Upper lobe of left lung (tissue), 6 donors: ENCODE data around the gene DRGX. TPM values are rescaled to one million over a fixed set of nuclear protein-coding genes. Genes with fewer than 3 reads are reported as not detected.

Experiments used
- ATAC-seq, 2 donors: fragments of 200-7000 bp; cut with Tn5 transposase; one replicate each; pipeline ENCODE4 v1.9.1; 2022; ENCODE audit warnings: mild to moderate bottlenecking in 2 of 2, moderate library complexity in 2 of 2; ENCODE audit not compliant: low FRiP score in 2 of 2
- DNase-seq, 2 donors: peaks; one replicate each; pipeline ENCODE4 v3.0.0-alpha.2; 2019 to 2020
- H3K27ac ChIP-seq, 4 donors: fragments of 200-600 bp; sonication (generic); one replicate each; pipeline ENCODE4 v1.5.1; 2016 to 2019
- H3K27me3 ChIP-seq, 4 donors: fragments of 200-600 bp; sonication (generic); one replicate each; pipeline ENCODE4 v1.5.1; 2017 to 2019
- H3K36me3 ChIP-seq, 4 donors: fragments of 200-600 bp; sonication (generic); one replicate each; pipeline ENCODE4 v1.5.1; 2016 to 2019
- H3K4me1 ChIP-seq, 4 donors: fragments of 200-600 bp; sonication (generic); one replicate each; pipeline ENCODE4 v1.5.1; 2018 to 2019
- H3K4me3 ChIP-seq, 4 donors: fragments of 200-600 bp; sonication (generic); one replicate each; pipeline ENCODE4 v1.5.1; 2017 to 2019; ENCODE audit warnings: mild to moderate bottlenecking in 2 of 4, moderate library complexity in 1 of 4
- H3K9me3 ChIP-seq, 4 donors: fragments of 200-600 bp; sonication (generic); one replicate each; pipeline ENCODE4 v1.5.1; 2018 to 2019
- EP300 ChIP-seq, 4 donors: sonication (generic); formaldehyde crosslinking; IDR thresholded peaks; one replicate each; pipeline ENCODE4 v1.5.1; 2017; ENCODE audit warnings: antibody characterized with exemption in 4 of 4, control low read depth in 2 of 4
- POLR2A ChIP-seq, 4 donors: fragments of 450-650 bp; IDR thresholded peaks; one replicate each; pipeline ENCODE4 v1.5.1; 2016 to 2017; ENCODE audit warnings: antibody characterized with exemption in 4 of 4, mild to moderate bottlenecking in 2 of 4
- POLR2AphosphoS5 ChIP-seq, 2 donors: sonication (generic); formaldehyde crosslinking; IDR thresholded peaks; one replicate each; pipeline ENCODE4 v1.5.1; 2017; ENCODE audit warnings: antibody characterized with exemption in 2 of 2
- WGBS, 2 donors: methylation state at CpG; one replicate each; pipeline ENCODE4 v1.1.5; 2017 to 2018; 5-methylcytosine and 5-hydroxymethylcytosine counted together
- total RNA-seq, 6 donors: library from RNA; depleted of rRNA in 4 of 6; stranded (reverse); fragments of >200 nt in 4 of 6; gene quantifications; one replicate each; pipeline versions ENCODE4 v1.1.0 to v1.2.1, GENCODE V29; 2016 to 2021
- TF ChIP-seq, protein P1 (sequence below), 6 experiments: fragments of 450-650 bp in 4 of 6; fragments of 200-600 bp in 2 of 6; sonication (generic) in 2 of 6; IDR thresholded peaks; one replicate each; pipeline ENCODE4 v1.5.1; 2016 to 2019; ENCODE audit warnings: antibody characterized with exemption in 6 of 6
- donor health status: DM: no; HTN: no; CAD: no; lungs with moderate emphysema.
- donor health status: DM: no; HTN: yes; CAD: no; lungs with severe emphysema.

DRGX gene
- total RNA-seq, 6 donors from 2014 or later, result 0.09 to 0.17 TPM; not detected in 4

GRCh38 chr10:49407151-49407550, 11.3 kb upstream of the DRGX start:
- Histone ChIP-seq H3K4me1 (peaks cover 0 to 10% (median 0%) of the 10 kb centered on the region in 4 donors), H3K36me3 (no peaks in the 10 kb centered on the region), H3K9me3 (no peaks in the 10 kb centered on the region), H3K27ac (no peak overlapping the region), H3K27me3 (no peaks in the 10 kb centered on the region), H3K4me3 (no peak overlapping the region)
- 63 to 70% methylated on average over 3 to 5 of the region's 5 CpGs for WGBS, 2 donors
- TF ChIP-seq EP300 (IDR thresholded peaks at IDR 0.05) (no peak), POLR2A (IDR thresholded peaks at IDR 0.05) (no peak), POLR2AphosphoS5 (IDR thresholded peaks at IDR 0.05) (no peak)
- TF ChIP-seq, protein P1, sequence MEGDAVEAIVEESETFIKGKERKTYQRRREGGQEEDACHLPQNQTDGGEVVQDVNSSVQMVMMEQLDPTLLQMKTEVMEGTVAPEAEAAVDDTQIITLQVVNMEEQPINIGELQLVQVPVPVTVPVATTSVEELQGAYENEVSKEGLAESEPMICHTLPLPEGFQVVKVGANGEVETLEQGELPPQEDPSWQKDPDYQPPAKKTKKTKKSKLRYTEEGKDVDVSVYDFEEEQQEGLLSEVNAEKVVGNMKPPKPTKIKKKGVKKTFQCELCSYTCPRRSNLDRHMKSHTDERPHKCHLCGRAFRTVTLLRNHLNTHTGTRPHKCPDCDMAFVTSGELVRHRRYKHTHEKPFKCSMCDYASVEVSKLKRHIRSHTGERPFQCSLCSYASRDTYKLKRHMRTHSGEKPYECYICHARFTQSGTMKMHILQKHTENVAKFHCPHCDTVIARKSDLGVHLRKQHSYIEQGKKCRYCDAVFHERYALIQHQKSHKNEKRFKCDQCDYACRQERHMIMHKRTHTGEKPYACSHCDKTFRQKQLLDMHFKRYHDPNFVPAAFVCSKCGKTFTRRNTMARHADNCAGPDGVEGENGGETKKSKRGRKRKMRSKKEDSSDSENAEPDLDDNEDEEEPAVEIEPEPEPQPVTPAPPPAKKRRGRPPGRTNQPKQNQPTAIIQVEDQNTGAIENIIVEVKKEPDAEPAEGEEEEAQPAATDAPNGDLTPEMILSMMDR (IDR thresholded peaks at IDR 0.05), result no peak
- no peak for DNase-seq
- ATAC-seq, result no peak

GRCh38 chr10:49404321-49404878, 8.5 kb upstream of the DRGX start:
- Histone ChIP-seq H3K4me1 (no peaks in the 10 kb centered on the region), H3K36me3 (no peaks in the 10 kb centered on the region), H3K27me3 (no peaks in the 10 kb centered on the region), H3K9me3 (no peaks in the 10 kb centered on the region), H3K4me3 (no peak overlapping the region), H3K27ac (no peak overlapping the region)
- TF ChIP-seq EP300 (IDR thresholded peaks at IDR 0.05), result no peak
- DNase-seq (no peak), ATAC-seq (no peak)
- WGBS, 2 donors, result 80% methylated on average over 8 of the region's 8 CpGs

GRCh38 chr10:49403363-49403762, 7.5 kb upstream of the DRGX start:
- Histone ChIP-seq H3K27ac (no peak overlapping the region), H3K27me3 (peaks cover 0 to 8% (median 5%) of the 10 kb centered on the region in 4 donors)
- 55 to 64% methylated on average over 3 of the region's 3 CpGs for WGBS, 2 donors

DNA sequence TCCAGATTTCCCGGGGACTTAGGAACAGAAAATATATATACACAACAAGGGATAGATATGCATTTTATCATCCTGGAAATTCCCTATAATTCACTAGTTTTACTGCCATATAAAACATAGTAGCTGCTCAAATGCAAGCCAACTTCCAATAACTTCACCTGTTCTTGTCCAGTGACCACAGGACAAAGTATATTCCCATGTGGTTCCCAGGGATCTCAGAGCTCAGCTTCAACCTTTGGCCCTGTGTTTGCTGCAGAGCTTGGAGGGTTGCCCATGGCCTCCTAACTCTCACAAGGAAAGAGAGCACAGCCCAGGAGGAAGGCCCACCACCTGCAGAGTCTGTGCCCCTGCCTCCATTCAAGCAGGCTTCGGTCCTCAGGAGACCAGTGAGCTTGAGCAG, 4.5 kb upstream of the DRGX start:
- TF ChIP-seq, protein P1 (IDR thresholded peaks at IDR 0.05), result no peak
- TF ChIP-seq POLR2A (IDR thresholded peaks at IDR 0.05), result no peak
- no peak for TF ChIP-seq EP300 (IDR thresholded peaks at IDR 0.05)
- no peak for TF ChIP-seq POLR2AphosphoS5 (IDR thresholded peaks at IDR 0.05)
- H3K36me3 ChIP-seq, result no peaks in the 10 kb centered on the region
- peaks cover 19 to 31% (median 25%) of the 10 kb centered on the region in 4 donors for H3K4me1 ChIP-seq
- no peaks in the 10 kb centered on the region for H3K9me3 ChIP-seq
- 67 to 82% methylated on average over 2 of the region's 2 CpGs for WGBS, 2 donors
- no peak overlapping the region for H3K4me3 ChIP-seq
- H3K27me3 ChIP-seq, result peaks cover 0 to 38% (median 24%) of the 10 kb centered on the region in 4 donors
- H3K27ac ChIP-seq, result no peak overlapping the region
- DNase-seq, result no peak
- ATAC-seq, result no peak

More at GRCh38 chr10:49403363-49403762, 7.5 kb upstream of the DRGX start:
- no peaks in the 10 kb centered on the region for H3K36me3 ChIP-seq
- no peak overlapping the region for H3K4me3 ChIP-seq
- peaks cover 2 to 3% (median 3%) of the 10 kb centered on the region in 4 donors for H3K4me1 ChIP-seq
- ATAC-seq, result no peak
- no peaks in the 10 kb centered on the region for H3K9me3 ChIP-seq
- TF ChIP-seq POLR2A (IDR thresholded peaks at IDR 0.05) (no peak), EP300 (IDR thresholded peaks at IDR 0.05) (no peak), POLR2AphosphoS5 (IDR thresholded peaks at IDR 0.05) (no peak)
- TF ChIP-seq, protein P1 (IDR thresholded peaks at IDR 0.05), result no peak
- no peak for DNase-seq

DNA sequence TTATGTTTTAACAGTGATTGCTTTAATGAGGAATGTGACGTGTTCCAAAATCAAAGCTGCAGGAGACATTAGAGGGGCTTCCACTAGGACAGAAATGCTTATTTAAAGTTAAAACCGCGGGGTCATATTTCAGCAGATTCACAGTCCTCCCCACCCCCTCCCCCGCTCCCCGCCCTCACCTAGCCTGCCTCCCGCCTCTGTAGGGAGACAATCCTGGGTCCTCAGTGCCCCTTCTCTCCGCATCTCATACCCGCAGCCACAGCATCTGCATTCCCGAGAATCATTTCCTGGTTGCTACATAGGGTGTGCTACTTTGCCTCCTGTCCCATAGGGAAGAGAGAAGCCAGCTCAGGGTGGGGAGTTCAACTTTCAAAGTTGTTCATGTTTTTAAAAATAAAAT, 3.1 kb upstream of the DRGX start:
- no peak for DNase-seq
- 9 to 11% methylated on average over 9 of the region's 9 CpGs for WGBS, 2 donors
- peaks cover 20 to 39% (median 31%) of the 10 kb centered on the region in 4 donors for H3K4me1 ChIP-seq
- no peak for ATAC-seq
- H3K27ac ChIP-seq, result no peak overlapping the region
- peaks cover 0 to 51% (median 35%) of the 10 kb centered on the region in 4 donors for H3K27me3 ChIP-seq
- H3K9me3 ChIP-seq, result no peaks in the 10 kb centered on the region
- H3K4me3 ChIP-seq, result no peak overlapping the region
- TF ChIP-seq EP300 (IDR thresholded peaks at IDR 0.05) (no peak), POLR2AphosphoS5 (IDR thresholded peaks at IDR 0.05) (no peak), POLR2A (IDR thresholded peaks at IDR 0.05) (no peak)
- TF ChIP-seq, protein P1 (IDR thresholded peaks at IDR 0.05), result no peak
- no peaks in the 10 kb centered on the region for H3K36me3 ChIP-seq
